ENCODE measurements around the gene HPSE2.

HPSE2 gene

GRCh38 chr10:98488669-98489430 is 746.8 kb downstream of the HPSE2 start:
- no peak for TF ChIP-seq CTCF (IDR thresholded peaks at IDR 0.05; ENCODE audit: low read depth, low read length, missing control alignments)
- DNase-seq (ENCODE audit: extremely low read depth, low read depth): no peak

DNA sequence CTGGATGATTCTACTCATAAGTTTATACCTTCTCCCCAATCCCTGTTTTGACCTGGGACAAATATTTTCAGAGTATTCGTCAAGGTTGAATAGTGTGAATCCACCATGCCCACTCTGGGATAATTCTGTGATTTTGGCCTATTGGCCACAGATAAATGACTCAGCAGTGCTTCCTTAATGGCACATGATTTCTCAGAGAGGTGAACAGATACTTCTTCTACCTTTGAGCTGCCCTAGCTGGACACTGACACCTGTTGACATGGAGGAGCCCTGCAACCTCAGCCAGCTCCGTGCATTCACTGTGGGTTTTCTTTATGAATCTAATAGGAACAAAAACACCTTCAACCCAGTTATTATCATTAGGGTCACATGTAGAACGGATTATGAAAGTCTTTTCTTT is 748.0 kb downstream of the HPSE2 start:
- TF ChIP-seq CTCF (IDR thresholded peaks at IDR 0.05; ENCODE audit: low read depth, low read length, missing control alignments): no peak
- H3K4me3 ChIP-seq (replicated peaks; ENCODE audit: low read depth, low read length): no peak overlapping the region
- DNase-seq (ENCODE audit: extremely low read depth, low read depth): no peak

More at GRCh38 chr10:98488669-98489430, 746.8 kb downstream of the HPSE2 start:
- no peak overlapping the region for H3K4me3 ChIP-seq (replicated peaks; ENCODE audit: low read depth, low read length)

GRCh38 chr10:98486421-98486820 is 749.2 kb downstream of the HPSE2 start:
- H3K4me3 ChIP-seq (replicated peaks; ENCODE audit: low read depth, low read length): no peak overlapping the region
- no peak for TF ChIP-seq CTCF (IDR thresholded peaks at IDR 0.05; ENCODE audit: low read depth, low read length, missing control alignments)
- peak; percentile 63 for DNase-seq (ENCODE audit: extremely low read depth, low read depth)

GRCh38 chr10:98485959-98486358 is 749.7 kb downstream of the HPSE2 start:
- no peak overlapping the region for H3K4me3 ChIP-seq (replicated peaks; ENCODE audit: low read depth, low read length)
- no peak for TF ChIP-seq CTCF (IDR thresholded peaks at IDR 0.05; ENCODE audit: low read depth, low read length, missing control alignments)
- DNase-seq (ENCODE audit: extremely low read depth, low read depth): no peak

DNA sequence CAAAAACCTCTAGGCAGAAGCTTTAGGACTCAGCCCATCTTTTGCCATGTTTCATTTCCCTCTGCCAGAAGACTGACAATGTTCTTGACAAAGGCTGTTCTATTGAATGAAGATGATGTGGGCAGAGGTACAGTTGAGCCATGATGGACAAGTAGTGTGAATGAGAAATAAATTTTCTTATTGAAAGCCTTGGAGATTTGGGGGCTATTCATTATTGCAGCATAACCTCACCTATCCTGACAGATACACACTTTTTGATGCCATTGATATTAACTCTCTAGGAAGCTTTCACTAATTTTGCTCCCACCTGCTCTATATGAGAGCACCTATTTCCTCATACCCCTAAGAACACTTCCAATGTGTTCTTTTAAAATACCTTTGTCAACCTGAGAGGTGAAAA is 752.0 kb downstream of the HPSE2 start:
- TF ChIP-seq CTCF (IDR thresholded peaks at IDR 0.05; ENCODE audit: low read depth, low read length, missing control alignments): no peak
- no peak for DNase-seq (ENCODE audit: extremely low read depth, low read depth)
- no peak overlapping the region for H3K4me3 ChIP-seq (replicated peaks; ENCODE audit: low read depth, low read length)

- no peak overlapping the region for H3K4me3 ChIP-seq (replicated peaks; ENCODE audit: low read depth, low read length)
- TF ChIP-seq CTCF (IDR thresholded peaks at IDR 0.05; ENCODE audit: low read depth, low read length, missing control alignments): no peak
- no peak for DNase-seq (ENCODE audit: extremely low read depth, low read depth)
Observed at GRCh38 chr10:98482096-98482495, 753.6 kb downstream of the HPSE2 start.

Measured in HFF-Myc (cell line).